ENCODE results near the gene GTF3C4.

- no peak for TF ChIP-seq CTCF (IDR thresholded peaks at IDR 0.05; ENCODE audit: insufficient read depth, low read length, poor library complexity, severe bottlenecking)
- no peak for TF ChIP-seq EZH2phosphoT487 (conservative IDR thresholded peaks at IDR 0.05; ENCODE audit: low read length)
These were observed 32.5 kb upstream of the GTF3C4 start for GRCh38 chr9:132637801-132638200.

All from SU-DHL-6 (cell line).